ENCODE data around the gene PLEKHA4. TPM values are rescaled to one million over a fixed set of nuclear protein-coding genes. Genes with fewer than 3 reads are reported as not detected.

PLEKHA4 gene
- total and polyA plus RNA-seq, 2 of the 13 experiments (the other 11 are each of a cell fraction or from before 2014, with no cell fraction given): 4.8 to 6.0 TPM

GRCh38 chr19:48795055-48795684 is 73.2 kb downstream of the PLEKHA4 start (continued):
- no peak for TF ChIP-seq ZNF737 (CRISPR knock-in tag; IDR thresholded peaks at IDR 0.05; ENCODE audit: borderline replicate concordance)
- no peak for TF ChIP-seq PLSCR1 (CRISPR knock-in tag; IDR thresholded peaks at IDR 0.05; ENCODE audit: borderline replicate concordance)
- peak; percentile 78 for TF ChIP-seq RXRA (CRISPR knock-in tag; IDR thresholded peaks at IDR 0.05)
- no peak for TF ChIP-seq ZNF790 (CRISPR knock-in tag; IDR thresholded peaks at IDR 0.05; ENCODE audit: borderline replicate concordance)
- TF ChIP-seq NRL (CRISPR knock-in tag; IDR thresholded peaks at IDR 0.05; ENCODE audit: borderline replicate concordance): peak; percentile 37; the same call in 1 of the 2 replicates
- peak; percentile 67; the same call in 1 of the 2 replicates for TF ChIP-seq ZNF839 (CRISPR knock-in tag; IDR thresholded peaks at IDR 0.05; ENCODE audit: borderline replicate concordance)
- TF ChIP-seq ZNF589 (CRISPR knock-in tag; conservative IDR thresholded peaks at IDR 0.05): no peak
- peak; percentile 100 for TF ChIP-seq ZNF143 (CRISPR knock-in tag; IDR thresholded peaks at IDR 0.05)
- no peak for TF ChIP-seq ZKSCAN5 (CRISPR knock-in tag; IDR thresholded peaks at IDR 0.05)
- peak; percentile 57; the same call in 1 of the 2 replicates for TF ChIP-seq FOXO1 (CRISPR knock-in tag; IDR thresholded peaks at IDR 0.05)
- TF ChIP-seq ZNF713 (CRISPR knock-in tag; IDR thresholded peaks at IDR 0.05): no peak
- peak; percentile 51; the same call in 1 of the 2 replicates for TF ChIP-seq MIER3 (CRISPR knock-in tag; IDR thresholded peaks at IDR 0.05; ENCODE audit: borderline replicate concordance)
- peak; percentile 48 for TF ChIP-seq THRA (CRISPR knock-in tag; IDR thresholded peaks at IDR 0.05; ENCODE audit: borderline replicate concordance)
- no peak; the same call in 1 of the 2 replicates for TF ChIP-seq TOE1 (CRISPR knock-in tag; IDR thresholded peaks at IDR 0.05)
- no peak; the same call in 1 of the 2 replicates for TF ChIP-seq GATAD1 (CRISPR knock-in tag; IDR thresholded peaks at IDR 0.05)
- no peak for TF ChIP-seq ZNF557 (CRISPR knock-in tag; IDR thresholded peaks at IDR 0.05)
- TF ChIP-seq ZSCAN21 (CRISPR knock-in tag; IDR thresholded peaks at IDR 0.05; ENCODE audit: borderline replicate concordance): 0 out of 2 replicates have a peak, but pooled peaks have one; percentile 52
- peak; percentile 37 for TF ChIP-seq ASH2L (IDR thresholded peaks at IDR 0.05; ENCODE audit: insufficient read length, low read depth, low read length)
- TF ChIP-seq ISL2 (CRISPR knock-in tag; IDR thresholded peaks at IDR 0.05): no peak
- TF ChIP-seq ZNF136 (CRISPR knock-in tag; IDR thresholded peaks at IDR 0.05; ENCODE audit: low read depth): no peak
- TF ChIP-seq ZNF362 (CRISPR knock-in tag; IDR thresholded peaks at IDR 0.05; ENCODE audit: borderline replicate concordance): no peak
- TF ChIP-seq PCBP2 (optimal IDR thresholded peaks at IDR 0.05; ENCODE audit: low read depth, low read length, poor library complexity, severe bottlenecking): no peak
- no peak for TF ChIP-seq ZNF512 (CRISPR knock-in tag; IDR thresholded peaks at IDR 0.05)
- no peak for TF ChIP-seq ZNF329 (CRISPR knock-in tag; IDR thresholded peaks at IDR 0.05; ENCODE audit: low read depth)
- no peak for TF ChIP-seq KLF16 (CRISPR knock-in tag; IDR thresholded peaks at IDR 0.05)
- no peak for TF ChIP-seq HOXD1 (CRISPR knock-in tag; IDR thresholded peaks at IDR 0.05)
